Upper lobe of left lung (tissue), 6 donors: ENCODE measurements around the gene ZFP14. TPM values are rescaled to one million over a fixed set of nuclear protein-coding genes. Genes with fewer than 3 reads are reported as not detected.

Experiments used
- ATAC-seq, 2 donors: fragments of 200-7000 bp; cut with Tn5 transposase; one replicate each; pipeline ENCODE4 v1.9.1; 2022; ENCODE audit warnings: mild to moderate bottlenecking in 2 of 2, moderate library complexity in 2 of 2; ENCODE audit not compliant: low FRiP score in 2 of 2
- DNase-seq, 2 donors: peaks; one replicate each; pipeline ENCODE4 v3.0.0-alpha.2; 2019 to 2020
- H3K27ac ChIP-seq, 4 donors: fragments of 200-600 bp; sonication (generic); one replicate each; pipeline ENCODE4 v1.5.1; 2016 to 2019
- H3K27me3 ChIP-seq, 4 donors: fragments of 200-600 bp; sonication (generic); one replicate each; pipeline ENCODE4 v1.5.1; 2017 to 2019
- H3K36me3 ChIP-seq, 4 donors: fragments of 200-600 bp; sonication (generic); one replicate each; pipeline ENCODE4 v1.5.1; 2016 to 2019
- H3K4me1 ChIP-seq, 4 donors: fragments of 200-600 bp; sonication (generic); one replicate each; pipeline ENCODE4 v1.5.1; 2018 to 2019
- H3K4me3 ChIP-seq, 4 donors: fragments of 200-600 bp; sonication (generic); one replicate each; pipeline ENCODE4 v1.5.1; 2017 to 2019; ENCODE audit warnings: mild to moderate bottlenecking in 2 of 4, moderate library complexity in 1 of 4
- H3K9me3 ChIP-seq, 4 donors: fragments of 200-600 bp; sonication (generic); one replicate each; pipeline ENCODE4 v1.5.1; 2018 to 2019
- EP300 ChIP-seq, 4 donors: sonication (generic); formaldehyde crosslinking; IDR thresholded peaks; one replicate each; pipeline ENCODE4 v1.5.1; 2017; ENCODE audit warnings: antibody characterized with exemption in 4 of 4, control low read depth in 2 of 4
- POLR2A ChIP-seq, 4 donors: fragments of 450-650 bp; IDR thresholded peaks; one replicate each; pipeline ENCODE4 v1.5.1; 2016 to 2017; ENCODE audit warnings: antibody characterized with exemption in 4 of 4, mild to moderate bottlenecking in 2 of 4
- POLR2AphosphoS5 ChIP-seq, 2 donors: sonication (generic); formaldehyde crosslinking; IDR thresholded peaks; one replicate each; pipeline ENCODE4 v1.5.1; 2017; ENCODE audit warnings: antibody characterized with exemption in 2 of 2
- WGBS, 2 donors: methylation state at CpG; one replicate each; pipeline ENCODE4 v1.1.5; 2017 to 2018; 5-methylcytosine and 5-hydroxymethylcytosine counted together
- total RNA-seq, 6 donors: library from RNA; depleted of rRNA in 4 of 6; stranded (reverse); fragments of >200 nt in 4 of 6; gene quantifications; one replicate each; pipeline versions ENCODE4 v1.1.0 to v1.2.1, GENCODE V29; 2016 to 2021
- TF ChIP-seq, protein P1 (sequence below), 6 experiments: fragments of 450-650 bp in 4 of 6; fragments of 200-600 bp in 2 of 6; sonication (generic) in 2 of 6; IDR thresholded peaks; one replicate each; pipeline ENCODE4 v1.5.1; 2016 to 2019; ENCODE audit warnings: antibody characterized with exemption in 6 of 6
- donor health status: DM: no; HTN: no; CAD: no; lungs with moderate emphysema.
- donor health status: DM: no; HTN: yes; CAD: no; lungs with severe emphysema.

The ZFP14 gene
- total RNA-seq: 10 to 100 TPM in 1 of 6 donors, 1 to 10 TPM in 5; 1.7 to 11.5 (median 6.1) TPM

DNA sequence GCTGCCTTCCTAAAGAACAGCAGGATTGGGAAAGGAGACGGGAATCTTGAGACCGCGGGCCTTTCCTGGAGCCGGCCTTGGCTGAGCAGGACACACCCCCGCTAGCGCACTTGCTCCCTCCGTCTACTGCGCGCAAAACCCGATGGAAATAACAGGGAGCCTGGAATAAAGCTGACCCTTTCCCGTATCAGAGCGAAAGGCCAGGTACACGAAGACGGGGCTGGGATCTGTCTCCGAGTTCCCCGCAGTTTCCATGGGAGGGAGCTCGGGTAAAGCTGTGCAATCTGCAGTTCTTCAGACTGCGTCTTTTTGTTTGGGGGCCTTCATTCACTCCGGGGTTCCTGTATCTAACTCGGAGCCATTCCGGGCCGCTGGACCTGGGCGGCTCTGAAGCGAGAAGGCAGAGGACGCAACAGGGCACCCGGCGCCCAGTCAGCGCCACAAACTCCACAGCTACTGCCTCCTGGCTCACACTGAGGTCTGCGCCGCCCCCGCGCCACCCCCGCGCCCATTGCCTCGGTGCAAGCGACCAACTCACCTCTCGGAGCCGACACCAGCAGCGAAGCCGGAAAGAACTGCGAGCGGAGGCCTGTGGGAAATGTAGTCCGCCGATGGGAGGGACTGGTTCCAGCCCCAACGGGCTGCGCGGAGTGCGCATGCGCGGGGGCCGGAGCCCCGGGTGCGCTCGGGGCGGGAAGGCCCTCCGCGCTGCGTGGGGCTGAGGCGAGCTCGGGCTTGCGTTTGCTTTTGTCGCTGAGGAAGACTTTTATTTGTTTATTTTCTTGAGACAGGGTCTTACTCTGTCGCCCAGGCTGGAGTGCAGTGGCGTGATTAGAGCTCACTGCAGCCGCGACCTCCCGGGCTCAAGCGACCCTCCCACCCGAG, at the start of gene ZFP14:
Gene ZFP14 (minus strand): TSS at position 577 of the 885 bp plus-strand sequence. CDS start 11,309 bp downstream, outside the sequence.
- WGBS, 2 donors: 6 to 9% methylated on average over 58 to 68 of the region's 69 CpGs
- peaks cover 0 to 10% (median 0%) of the 10 kb centered on the region in 4 donors for H3K9me3 ChIP-seq
- H3K27me3 ChIP-seq: no peaks in the 10 kb centered on the region
- H3K36me3 ChIP-seq: no peaks in the 10 kb centered on the region
- peaks cover 8 to 17% (median 13%) of the 10 kb centered on the region in 4 donors for H3K4me1 ChIP-seq
- H3K27ac ChIP-seq: peak within 1 kb of the TSS; percentile 83 to 85 (median 84)
- H3K4me3 ChIP-seq: peak within 1 kb of the TSS; percentile 67 to 91 (median 78)
- TF ChIP-seq, protein P1, sequence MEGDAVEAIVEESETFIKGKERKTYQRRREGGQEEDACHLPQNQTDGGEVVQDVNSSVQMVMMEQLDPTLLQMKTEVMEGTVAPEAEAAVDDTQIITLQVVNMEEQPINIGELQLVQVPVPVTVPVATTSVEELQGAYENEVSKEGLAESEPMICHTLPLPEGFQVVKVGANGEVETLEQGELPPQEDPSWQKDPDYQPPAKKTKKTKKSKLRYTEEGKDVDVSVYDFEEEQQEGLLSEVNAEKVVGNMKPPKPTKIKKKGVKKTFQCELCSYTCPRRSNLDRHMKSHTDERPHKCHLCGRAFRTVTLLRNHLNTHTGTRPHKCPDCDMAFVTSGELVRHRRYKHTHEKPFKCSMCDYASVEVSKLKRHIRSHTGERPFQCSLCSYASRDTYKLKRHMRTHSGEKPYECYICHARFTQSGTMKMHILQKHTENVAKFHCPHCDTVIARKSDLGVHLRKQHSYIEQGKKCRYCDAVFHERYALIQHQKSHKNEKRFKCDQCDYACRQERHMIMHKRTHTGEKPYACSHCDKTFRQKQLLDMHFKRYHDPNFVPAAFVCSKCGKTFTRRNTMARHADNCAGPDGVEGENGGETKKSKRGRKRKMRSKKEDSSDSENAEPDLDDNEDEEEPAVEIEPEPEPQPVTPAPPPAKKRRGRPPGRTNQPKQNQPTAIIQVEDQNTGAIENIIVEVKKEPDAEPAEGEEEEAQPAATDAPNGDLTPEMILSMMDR (IDR thresholded peaks at IDR 0.05): peak in 2 of 6 experiments; percentile 19 to 36
- TF ChIP-seq POLR2A (IDR thresholded peaks at IDR 0.05) (peak in 2 of 4 donors; percentile 82 to 85), POLR2AphosphoS5 (IDR thresholded peaks at IDR 0.05) (peak; percentile 50 to 82), EP300 (IDR thresholded peaks at IDR 0.05) (no peak)
- peak; percentile 98 to 99 for ATAC-seq
- DNase-seq: peak; percentile 96

DNA sequence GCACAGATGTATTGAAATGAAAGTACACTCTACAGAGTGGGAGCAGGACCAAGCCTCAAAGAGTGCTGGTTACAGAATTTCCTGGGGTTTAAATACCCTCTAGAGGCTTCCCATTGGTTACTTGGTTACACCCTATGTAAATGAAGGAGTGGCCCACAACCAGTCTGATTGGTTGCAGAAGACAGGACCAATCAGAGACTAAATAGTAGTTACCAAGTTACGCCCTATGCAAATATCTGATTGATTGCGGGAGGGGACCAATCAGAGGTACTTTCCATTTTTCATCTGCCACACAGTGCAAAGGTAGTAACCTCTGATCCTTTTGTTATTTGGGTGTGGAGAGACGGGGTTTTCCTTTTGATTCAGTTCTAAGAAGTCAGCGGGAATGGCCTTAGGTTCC, 44.9 kb upstream of the ZFP14 start:
- no peak overlapping the region for H3K27ac ChIP-seq
- no peak for TF ChIP-seq POLR2A (IDR thresholded peaks at IDR 0.05)
- TF ChIP-seq, protein P1 (IDR thresholded peaks at IDR 0.05): no peak
- TF ChIP-seq POLR2AphosphoS5 (IDR thresholded peaks at IDR 0.05): no peak
- TF ChIP-seq EP300 (IDR thresholded peaks at IDR 0.05): no peak
- no peak for DNase-seq
- H3K27me3 ChIP-seq: peaks cover 0 to 2% (median 0%) of the 10 kb centered on the region in 4 donors
- peaks cover 0 to 15% (median 1%) of the 10 kb centered on the region in 4 donors for H3K4me1 ChIP-seq
- no peaks in the 10 kb centered on the region for H3K36me3 ChIP-seq
- ATAC-seq: no peak
- H3K4me3 ChIP-seq: no peak overlapping the region
- peaks cover 0 to 13% (median 8%) of the 10 kb centered on the region in 4 donors for H3K9me3 ChIP-seq
- WGBS, 2 donors: 82 to 98% methylated on average over 4 of the region's 4 CpGs

DNA sequence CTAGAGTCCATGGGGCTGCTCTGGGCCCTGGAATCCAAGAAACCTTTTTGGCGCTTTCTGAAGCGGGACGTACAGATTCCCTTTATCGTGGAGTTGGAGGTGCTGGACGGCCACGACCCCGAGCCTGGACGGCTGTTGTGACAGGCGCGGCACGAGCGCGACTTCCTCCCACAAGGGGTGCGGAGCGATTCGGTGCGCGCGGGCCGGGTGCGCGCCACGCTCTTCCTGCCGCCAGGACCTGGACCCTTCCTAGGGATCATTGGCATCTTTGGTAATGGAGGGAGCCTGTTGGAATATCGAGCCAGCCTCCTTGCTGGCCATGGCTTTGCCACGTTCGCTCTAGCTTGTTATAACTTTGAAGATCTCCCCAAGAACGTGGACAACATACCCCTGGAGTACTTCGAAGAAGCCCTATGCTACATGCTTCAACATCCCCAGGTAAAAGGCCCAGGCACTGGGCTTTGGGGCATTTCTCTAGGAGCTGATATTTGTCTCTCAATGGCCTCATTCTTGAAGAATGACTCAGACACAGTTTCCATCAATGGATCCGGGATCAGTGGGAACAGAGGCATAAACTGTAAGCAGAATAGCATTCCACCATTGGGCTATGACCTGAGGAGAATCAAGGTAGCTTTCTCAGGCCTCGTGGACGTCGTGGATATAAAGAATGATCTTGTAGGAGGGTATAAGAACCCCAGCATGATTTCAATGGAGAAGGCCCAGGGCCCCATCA, 42.9 kb upstream of the ZFP14 start:
- peaks cover 9 to 25% (median 13%) of the 10 kb centered on the region in 4 donors for H3K4me1 ChIP-seq
- peaks cover 0 to 2% (median 0%) of the 10 kb centered on the region in 4 donors for H3K27me3 ChIP-seq
- 34 to 37% methylated on average over 14 to 30 of the region's 33 CpGs for WGBS, 2 donors
- no peaks in the 10 kb centered on the region for H3K36me3 ChIP-seq
- DNase-seq (peak in 1 of 2 donors; percentile 79), ATAC-seq (peak in 1 of 2 donors; percentile 4)
- TF ChIP-seq POLR2AphosphoS5 (IDR thresholded peaks at IDR 0.05) (no peak), EP300 (IDR thresholded peaks at IDR 0.05) (no peak), POLR2A (IDR thresholded peaks at IDR 0.05) (no peak)
- TF ChIP-seq, protein P1 (IDR thresholded peaks at IDR 0.05): no peak
- no peak overlapping the region for H3K27ac ChIP-seq
- peak overlapping the region; percentile 38 to 49 (median 47) for H3K4me3 ChIP-seq
- peaks cover 0 to 13% (median 8%) of the 10 kb centered on the region in 4 donors for H3K9me3 ChIP-seq

DNA sequence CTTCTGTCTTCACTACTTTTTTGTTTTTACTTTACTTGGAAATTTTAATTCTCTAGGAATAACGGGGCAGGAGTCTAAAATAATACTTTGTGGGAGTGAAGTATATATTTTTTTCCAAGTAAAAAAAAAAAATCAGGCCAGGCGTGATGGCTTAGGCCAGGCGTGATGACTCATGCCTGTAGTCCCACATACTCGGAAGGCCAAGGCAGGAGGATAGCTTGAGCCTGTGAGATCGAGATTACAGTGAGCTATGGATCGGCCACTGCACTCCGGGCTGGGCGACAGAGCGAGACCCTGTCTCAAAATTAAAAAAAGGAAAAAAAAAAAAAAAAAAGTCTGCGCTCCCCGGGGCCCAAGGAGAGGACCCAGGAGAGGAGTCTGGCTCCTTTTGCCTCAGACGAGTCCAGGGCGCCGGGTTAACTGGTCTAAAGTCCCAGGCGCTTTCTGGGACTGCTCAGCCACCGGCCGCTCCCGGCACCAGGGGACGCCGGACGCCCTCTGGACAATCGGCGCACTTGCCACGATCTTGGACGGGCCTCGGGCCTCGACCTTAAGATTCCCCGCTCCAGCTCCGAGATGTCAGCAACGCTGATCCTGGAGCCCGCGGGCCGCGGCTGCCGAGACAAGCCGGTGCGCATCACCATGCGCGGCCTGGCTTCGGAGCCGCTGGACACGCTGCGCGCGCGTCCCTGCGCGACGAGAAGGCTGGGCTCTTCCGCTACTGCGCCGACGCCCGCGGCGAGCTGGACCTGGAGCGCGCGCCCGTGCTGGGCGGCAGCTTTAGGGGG, 42.2 kb upstream of the ZFP14 start:
- DNase-seq: peak in 1 of 2 donors; percentile 85
- peak in 1 of 2 donors; percentile 78 for ATAC-seq
- H3K27ac ChIP-seq: no peak overlapping the region

More for the DNA sequence above, 42.2 kb upstream of the ZFP14 start:
- TF ChIP-seq, protein P1 (IDR thresholded peaks at IDR 0.05): no peak
- TF ChIP-seq POLR2A (IDR thresholded peaks at IDR 0.05) (no peak), EP300 (IDR thresholded peaks at IDR 0.05) (no peak), POLR2AphosphoS5 (IDR thresholded peaks at IDR 0.05) (no peak)
- WGBS, 2 donors: 17 to 27% methylated on average over 25 to 37 of the region's 61 CpGs
- Histone ChIP-seq H3K27me3 (peaks cover 0 to 2% (median 0%) of the 10 kb centered on the region in 4 donors), H3K36me3 (no peaks in the 10 kb centered on the region), H3K4me3 (peak overlapping the region; percentile 38 to 49 (median 47)), H3K4me1 (peaks cover 9 to 25% (median 13%) of the 10 kb centered on the region in 4 donors), H3K9me3 (peaks cover 0 to 13% (median 9%) of the 10 kb centered on the region in 4 donors)
